Type B pancreatic cell (in vitro differentiated cells): ENCODE measurements around the gene ITPR3. TPM values are rescaled to one million over a fixed set of nuclear protein-coding genes. Genes with fewer than 3 reads are reported as not detected.

Experiments used
- DNase-seq: peaks from one replicate; pipeline ENCODE4 v3.0.0; 2021; ENCODE audit warnings: mixed read lengths; ENCODE audit not compliant: unreplicated experiment; ENCODE audit errors: extremely low spot score
- H3K27ac Mint-ChIP-seq: 2 replicates; pipeline ENCODE4 v1.8.0; 2021; ENCODE audit warnings: mild to moderate bottlenecking, mixed read lengths
- H3K27me3 Mint-ChIP-seq: 2 replicates; pipeline ENCODE4 v1.8.0; 2021; ENCODE audit warnings: mixed read lengths
- H3K36me3 Mint-ChIP-seq: 2 replicates; pipeline ENCODE4 v1.8.0; 2021; ENCODE audit warnings: mixed read lengths
- H3K4me1 Mint-ChIP-seq: one replicate; pipeline ENCODE4 v1.8.0; 2021; ENCODE audit warnings: mixed read lengths; ENCODE audit not compliant: unreplicated experiment
- H3K4me3 Mint-ChIP-seq: 2 replicates; pipeline ENCODE4 v1.8.0; 2021; ENCODE audit warnings: mild to moderate bottlenecking, mixed read lengths
- H3K9me3 Mint-ChIP-seq: 2 replicates; pipeline ENCODE4 v1.8.0; 2021; ENCODE audit warnings: mixed read lengths
- total RNA-seq: library from RNA; stranded (reverse); gene quantifications from 2 replicates; pipeline ENCODE4 v1.2.1, GENCODE V29; 2021; ENCODE audit warnings: low replicate concordance
- TF ChIP-seq, protein P1 (sequence below): fragments of 200-600 bp; sonication (generic); conservative IDR thresholded peaks from 2 replicates; pipeline ENCODE4 v1.5.0; 2021; ENCODE audit warnings: antibody characterized with exemption, mild to moderate bottlenecking

Gene ITPR3
- total RNA-seq, 1 donor from 2014 or later, result 24.6 TPM

DNA sequence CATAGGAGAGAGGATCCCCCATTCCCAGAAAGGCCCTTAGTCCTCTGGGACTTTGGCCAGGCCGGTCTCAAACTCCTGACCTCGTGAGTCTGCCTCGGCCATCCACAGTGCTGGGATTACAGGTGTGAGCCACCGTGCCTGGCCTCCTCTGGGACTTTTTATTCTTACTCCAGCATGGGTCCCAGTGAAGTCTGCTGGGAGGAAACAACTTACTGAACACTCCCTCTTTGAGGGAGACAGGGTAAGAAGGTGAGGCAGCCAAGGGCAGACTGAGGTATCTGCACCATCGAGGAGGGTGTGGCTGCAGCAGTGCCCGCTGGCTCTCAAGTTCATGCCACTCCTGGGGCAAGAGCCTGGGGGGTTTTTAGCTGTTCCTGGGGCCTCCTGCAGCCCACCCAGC, 43.4 kb upstream of the ITPR3 start:
- DNase-seq, result no peak
- no peaks in the 10 kb centered on the region for H3K27me3 Mint-ChIP-seq
- no peak overlapping the region for H3K4me3 Mint-ChIP-seq
- no peak overlapping the region for H3K27ac Mint-ChIP-seq
- TF ChIP-seq, protein P1, sequence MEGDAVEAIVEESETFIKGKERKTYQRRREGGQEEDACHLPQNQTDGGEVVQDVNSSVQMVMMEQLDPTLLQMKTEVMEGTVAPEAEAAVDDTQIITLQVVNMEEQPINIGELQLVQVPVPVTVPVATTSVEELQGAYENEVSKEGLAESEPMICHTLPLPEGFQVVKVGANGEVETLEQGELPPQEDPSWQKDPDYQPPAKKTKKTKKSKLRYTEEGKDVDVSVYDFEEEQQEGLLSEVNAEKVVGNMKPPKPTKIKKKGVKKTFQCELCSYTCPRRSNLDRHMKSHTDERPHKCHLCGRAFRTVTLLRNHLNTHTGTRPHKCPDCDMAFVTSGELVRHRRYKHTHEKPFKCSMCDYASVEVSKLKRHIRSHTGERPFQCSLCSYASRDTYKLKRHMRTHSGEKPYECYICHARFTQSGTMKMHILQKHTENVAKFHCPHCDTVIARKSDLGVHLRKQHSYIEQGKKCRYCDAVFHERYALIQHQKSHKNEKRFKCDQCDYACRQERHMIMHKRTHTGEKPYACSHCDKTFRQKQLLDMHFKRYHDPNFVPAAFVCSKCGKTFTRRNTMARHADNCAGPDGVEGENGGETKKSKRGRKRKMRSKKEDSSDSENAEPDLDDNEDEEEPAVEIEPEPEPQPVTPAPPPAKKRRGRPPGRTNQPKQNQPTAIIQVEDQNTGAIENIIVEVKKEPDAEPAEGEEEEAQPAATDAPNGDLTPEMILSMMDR, result no peak
- no peaks in the 10 kb centered on the region for H3K9me3 Mint-ChIP-seq
- no peaks in the 10 kb centered on the region for H3K36me3 Mint-ChIP-seq
- H3K4me1 Mint-ChIP-seq, result peaks cover 16% of the 10 kb centered on the region

DNA sequence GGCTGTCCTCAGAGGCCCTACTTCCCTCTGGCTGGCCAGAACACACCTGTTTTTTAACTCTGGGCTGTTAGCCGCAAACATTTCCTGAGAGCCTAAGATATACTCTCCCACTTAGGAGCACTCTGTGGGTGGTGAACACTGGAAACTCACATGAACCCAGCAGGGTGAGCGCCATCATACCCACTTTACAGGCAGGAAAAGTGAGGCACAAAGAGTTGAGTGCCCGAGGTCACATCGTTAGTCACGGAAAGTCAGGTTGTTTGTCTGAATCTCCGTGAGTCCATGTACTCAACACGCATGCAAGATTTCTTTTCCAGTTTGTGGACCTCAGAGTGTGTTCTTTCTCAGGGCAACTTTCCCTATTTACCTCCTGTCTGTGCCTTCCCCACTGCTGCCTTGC, 43.0 kb upstream of the ITPR3 start:
- no peak for DNase-seq
- no peaks in the 10 kb centered on the region for H3K9me3 Mint-ChIP-seq
- H3K36me3 Mint-ChIP-seq, result no peaks in the 10 kb centered on the region
- H3K4me3 Mint-ChIP-seq, result peak overlapping the region; percentile 75
- H3K27me3 Mint-ChIP-seq, result no peaks in the 10 kb centered on the region
- peaks cover 16% of the 10 kb centered on the region for H3K4me1 Mint-ChIP-seq
- TF ChIP-seq, protein P1, result no peak
- peak overlapping the region; percentile 67 for H3K27ac Mint-ChIP-seq

DNA sequence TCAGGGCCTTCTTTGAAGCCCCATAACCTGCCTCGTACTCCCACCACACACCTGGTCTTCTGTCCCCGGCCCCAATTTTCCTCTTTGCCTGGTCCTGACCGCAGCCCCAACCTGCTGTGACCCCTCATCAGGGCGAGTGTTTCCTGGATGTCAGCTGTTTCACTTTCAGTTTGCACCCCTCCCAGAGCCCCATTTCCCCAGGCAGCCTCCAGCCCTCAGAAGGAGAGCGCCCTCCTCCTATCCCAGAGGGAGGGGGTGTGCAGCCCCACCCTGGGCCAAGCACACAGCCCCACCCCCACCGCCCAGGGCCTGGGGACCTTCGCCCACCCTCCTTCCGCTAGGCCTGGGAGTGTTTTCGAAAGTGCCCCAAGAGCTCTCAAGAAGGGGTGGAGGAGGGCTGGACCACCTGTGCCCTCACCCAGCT, 42.5 kb upstream of the ITPR3 start:
- Mint-ChIP-seq H3K27ac (peak overlapping the region; percentile 67), H3K27me3 (no peaks in the 10 kb centered on the region), H3K36me3 (no peaks in the 10 kb centered on the region), H3K4me3 (peak overlapping the region; percentile 81), H3K4me1 (peaks cover 18% of the 10 kb centered on the region), H3K9me3 (no peaks in the 10 kb centered on the region)
- no peak for DNase-seq
- TF ChIP-seq, protein P1, result no peak

DNA sequence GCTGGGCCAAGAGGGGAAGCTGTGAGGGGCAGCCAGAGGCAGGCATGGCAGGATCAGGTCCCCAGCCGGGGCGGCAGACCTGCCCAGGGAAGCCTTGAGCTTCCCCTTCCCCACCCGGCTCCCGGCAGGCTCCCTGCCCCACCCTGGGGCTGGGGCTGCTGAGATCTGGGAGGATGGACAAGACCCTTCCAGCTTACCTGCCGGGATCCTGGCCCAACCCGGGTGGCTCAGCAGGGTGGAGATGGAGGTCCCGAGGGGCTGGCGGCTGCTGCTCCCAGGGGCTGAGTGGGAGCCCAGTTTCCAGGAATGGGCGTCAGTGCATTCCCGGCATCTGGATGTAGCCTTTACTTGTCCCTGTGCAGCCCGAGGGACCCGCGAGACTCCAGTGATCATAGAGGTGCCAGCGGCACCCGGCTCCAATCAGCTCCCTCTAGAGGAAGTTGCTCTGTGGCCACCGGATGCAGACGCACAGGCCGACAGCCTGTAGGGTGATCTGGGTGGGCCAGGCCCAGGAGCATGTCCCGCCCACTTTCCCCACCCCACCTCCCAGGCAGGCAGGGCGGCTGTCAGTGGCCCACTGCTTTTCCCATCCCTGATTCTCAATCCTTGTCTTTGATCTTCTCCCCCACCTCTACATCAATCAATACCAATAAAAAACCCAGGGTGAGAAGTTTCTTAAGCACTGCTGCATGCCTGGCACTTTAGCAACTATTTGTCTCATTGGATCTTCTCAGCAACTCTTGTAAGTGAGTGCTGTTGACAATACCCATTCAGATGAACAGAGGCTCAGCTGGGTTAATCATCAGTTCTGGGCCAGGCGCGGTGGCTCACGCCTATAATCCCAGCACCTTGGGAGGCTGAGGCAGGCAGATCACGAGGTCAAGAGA, 41.1 kb upstream of the ITPR3 start, which contains the start of gene BAK1:
BAK1 (minus strand) TSS at position 449 of the 887 bp plus-strand sequence. CDS start 2,672 bp downstream, outside the sequence.
- Mint-ChIP-seq H3K9me3 (no peaks in the 10 kb centered on the region), H3K27ac (peak within 1 kb of the TSS; percentile 88), H3K4me3 (peak within 1 kb of the TSS; percentile 81), H3K36me3 (no peaks in the 10 kb centered on the region), H3K27me3 (no peaks in the 10 kb centered on the region), H3K4me1 (peaks cover 19% of the 10 kb centered on the region)
- TF ChIP-seq, protein P1, result peak; percentile 65
- peak; percentile 84 for DNase-seq

DNA sequence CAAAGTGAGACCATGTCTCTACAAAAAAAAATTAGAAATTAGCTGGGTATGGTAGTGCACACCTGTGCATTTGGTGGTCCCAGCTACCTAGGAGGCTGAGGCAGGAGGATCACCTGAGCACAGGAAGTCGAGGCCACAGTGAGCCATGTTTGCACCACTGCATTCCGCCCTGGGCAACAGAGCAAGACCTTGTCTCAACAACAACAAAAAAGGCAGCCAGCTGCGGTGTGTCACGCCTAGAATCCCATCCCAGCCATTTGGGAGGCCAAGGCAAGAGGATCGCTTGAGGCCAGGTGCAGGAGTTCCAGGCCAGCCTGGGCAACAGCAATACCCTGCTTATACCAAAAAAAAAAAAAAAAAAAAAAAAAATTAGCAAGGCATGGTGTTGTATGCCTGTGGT, 39.9 kb upstream of the ITPR3 start:
- no peaks in the 10 kb centered on the region for H3K27me3 Mint-ChIP-seq
- H3K4me1 Mint-ChIP-seq, result peaks cover 28% of the 10 kb centered on the region
- no peak overlapping the region for H3K4me3 Mint-ChIP-seq
- no peak for DNase-seq
- TF ChIP-seq, protein P1, result no peak
- H3K27ac Mint-ChIP-seq, result no peak overlapping the region
- no peaks in the 10 kb centered on the region for H3K36me3 Mint-ChIP-seq
- H3K9me3 Mint-ChIP-seq, result no peaks in the 10 kb centered on the region
